OCI-LY7 (cell line): ENCODE results near the gene OASL. TPM values are rescaled to one million over a fixed set of nuclear protein-coding genes. Genes with fewer than 3 reads are reported as not detected.

Experiments used
- BruUV-seq: library from RNA; stranded (reverse); fragments of 400-500 nt; replicated peaks from 2 replicates; lab custom pipeline; 2021; lab: Mats Ljungman, UMichigan
- CTCF ChIA-PET: fragments of 300-600 bp; sonication (Branson Sonifier 250); formaldehyde crosslinking; loops from one replicate; lab custom pipeline; 2022; ENCODE audit warnings: antibody characterized with exemption; ENCODE audit not compliant: unreplicated experiment; lab: Charles Lee
- POLR2A ChIA-PET: fragments of 300-600 bp; sonication (Branson Sonifier 250); formaldehyde crosslinking; loops from one replicate; lab custom pipeline; 2022; ENCODE audit warnings: antibody characterized with exemption; lab: Charles Lee
- DNase-seq: peaks from one replicate; pipeline ENCODE4 v3.0.0-alpha.2; 2015; ENCODE audit warnings: low spot score
- H2AFZ ChIP-seq: fragments of 200-600 bp; sonication (generic), shearing (Covaris generic); 2 replicates; pipeline ENCODE4 v1.6.1; 2014; ENCODE audit warnings: mild to moderate bottlenecking, antibody characterized with exemption, low read length, moderate library complexity
- H3K27ac ChIP-seq: fragments of 200-600 bp; sonication (generic); 2 replicates; pipeline ENCODE4 v1.5.1; 2014; ENCODE audit warnings: mixed run types, low read depth, mild to moderate bottlenecking, moderate library complexity, low read length, inconsistent platforms; ENCODE audit not compliant: poor library complexity, severe bottlenecking
- H3K36me3 ChIP-seq: fragments of 200-600 bp; sonication (generic); 2 replicates; pipeline ENCODE4 v1.6.1; 2014; ENCODE audit warnings: mild to moderate bottlenecking, antibody characterized with exemption, low read length, moderate library complexity, mixed read lengths; ENCODE audit not compliant: insufficient read depth
- H3K4me1 ChIP-seq: fragments of 200-600 bp; sonication (generic); 2 replicates; pipeline ENCODE4 v1.5.1; 2014; ENCODE audit warnings: mild to moderate bottlenecking, low read length; ENCODE audit not compliant: insufficient read depth, poor library complexity, severe bottlenecking
- H3K4me2 ChIP-seq: fragments of 200-600 bp; sonication (generic); 2 replicates; pipeline ENCODE4 v1.6.1; 2014; ENCODE audit warnings: mild to moderate bottlenecking, low read length
- H3K4me3 ChIP-seq: fragments of 200-600 bp; sonication (generic); 2 replicates; pipeline ENCODE4 v1.5.1; 2014; ENCODE audit warnings: mild to moderate bottlenecking, low read depth, low read length; ENCODE audit not compliant: poor library complexity, severe bottlenecking
- H3K79me2 ChIP-seq: fragments of 200-600 bp; sonication (generic); 2 replicates; pipeline ENCODE4 v1.6.1; 2016; ENCODE audit warnings: low read depth, mild to moderate bottlenecking, low read length, moderate library complexity, mixed read lengths; ENCODE audit not compliant: insufficient read depth
- H3K9me2 ChIP-seq: fragments of 200-600 bp; sonication (generic); 2 replicates; pipeline ENCODE4 v1.6.1; 2016; ENCODE audit warnings: mild to moderate bottlenecking, low read length, mixed read lengths; ENCODE audit not compliant: insufficient read depth
- H3K9me3 ChIP-seq: fragments of 200-600 bp; sonication (generic); 2 replicates; pipeline ENCODE4 v1.6.1; 2014; ENCODE audit warnings: mild to moderate bottlenecking, mixed run types, low read length, mixed read lengths
- H4K20me1 ChIP-seq: fragments of 200-600 bp; sonication (generic); 2 replicates; pipeline ENCODE4 v1.6.1; 2014; ENCODE audit warnings: mild to moderate bottlenecking, antibody characterized with exemption, low read length, moderate library complexity, mixed read lengths; ENCODE audit not compliant: insufficient read depth
- CTCF ChIP-seq: fragments of 200-600 bp; sonication (generic); conservative IDR thresholded peaks from 2 replicates; pipeline ENCODE4 v1.5.1; 2014; ENCODE audit warnings: mild to moderate bottlenecking, antibody characterized with exemption, low read length, moderate library complexity, mixed read lengths
- EZH2phosphoT487 ChIP-seq: fragments of 200-600 bp; sonication (generic); IDR thresholded peaks from 2 replicates; pipeline ENCODE4 v1.6.1; 2018; ENCODE audit warnings: low read depth, borderline replicate concordance, mild to moderate bottlenecking, mixed run types, antibody characterized with exemption, low read length, moderate library complexity, mixed read lengths
- intact Hi-C: fragments of 100-400 bp; cut with micrococcal nuclease; formaldehyde crosslinking; loops from one replicate; pipeline ENCODE4 v1.10.0; 2022; ENCODE audit not compliant: unreplicated experiment
- total RNA-seq, 2 experiments: library from RNA; depleted of rRNA in 1 of 2; stranded (reverse); fragments of >200 nt in 1 of 2; shearing (Covaris generic) in 1 of 2; gene quantifications; 2 replicates each; pipeline ENCODE4 v1.2.3, GENCODE V29; 2014 to 2022

OASL gene
- total RNA-seq, 2 experiments from 2014 or later = 0.09 to 0.25 TPM

GRCh38 chr12:120993496-120993895 is 45.5 kb downstream of the OASL start:
- Histone ChIP-seq H3K4me3 (no peak overlapping the region), H3K79me2 (no peaks in the 10 kb centered on the region), H3K4me2 (no peak overlapping the region), H3K27ac (no peak overlapping the region), H3K9me3 (no peaks in the 10 kb centered on the region), H3K36me3 (no peaks in the 10 kb centered on the region), H3K9me2 (no peaks in the 10 kb centered on the region), H4K20me1 (no peaks in the 10 kb centered on the region), H3K4me1 (peaks cover 5% of the 10 kb centered on the region), H2AFZ (no peak overlapping the region)
- CTCF ChIA-PET = no interaction called here
- no peak for TF ChIP-seq CTCF
- no peak for TF ChIP-seq EZH2phosphoT487
- no TSS peak for BruUV-seq
- DNase-seq = no peak
- POLR2A ChIA-PET = interaction anchor here (0.6 kb wide), 1 partner anchor 50 kb away, joined by 3 read pairs; no protein-coding TSS in a partner anchor
- intact Hi-C loops = no loop called here

- BruUV-seq = no TSS peak
- H3K4me1 ChIP-seq = no peaks in the 10 kb centered on the region
- ChIA-PET POLR2A (no interaction called here), CTCF (no interaction called here)
- no peak overlapping the region for H2AFZ ChIP-seq
- intact Hi-C loops = no loop called here
- no peaks in the 10 kb centered on the region for H3K9me3 ChIP-seq
- TF ChIP-seq CTCF = no peak
- no peak overlapping the region for H3K4me3 ChIP-seq
- no peaks in the 10 kb centered on the region for H3K79me2 ChIP-seq
- H3K4me2 ChIP-seq = no peak overlapping the region
- H3K27ac ChIP-seq = no peak overlapping the region
- no peak for DNase-seq
- H3K36me3 ChIP-seq = no peaks in the 10 kb centered on the region
- no peaks in the 10 kb centered on the region for H4K20me1 ChIP-seq
- H3K9me2 ChIP-seq = no peaks in the 10 kb centered on the region
Observed at GRCh38 chr12:120992989-120993388, 46.1 kb downstream of the OASL start.

- no peaks in the 10 kb centered on the region for H3K9me2 ChIP-seq
- CTCF ChIA-PET = no interaction called here
- DNase-seq = no peak
- H3K4me3 ChIP-seq = no peak overlapping the region
- H3K4me2 ChIP-seq = no peak overlapping the region
- intact Hi-C loops = no loop called here
- no peaks in the 10 kb centered on the region for H3K79me2 ChIP-seq
- H2AFZ ChIP-seq = no peak overlapping the region
- POLR2A ChIA-PET = no interaction called here
- no peaks in the 10 kb centered on the region for H3K9me3 ChIP-seq
- no peak overlapping the region for H3K27ac ChIP-seq
- H3K4me1 ChIP-seq = no peaks in the 10 kb centered on the region
- no TSS peak for BruUV-seq
- no peaks in the 10 kb centered on the region for H3K36me3 ChIP-seq
- TF ChIP-seq EZH2phosphoT487 (no peak), CTCF (no peak)
- no peaks in the 10 kb centered on the region for H4K20me1 ChIP-seq
Observed at GRCh38 chr12:120991965-120992364, 47.1 kb downstream of the OASL start.
